HG03354 (cell line): Measurements from ENCODE around the gene ACTR3C.

Experiments
- ATAC-seq: cut with Tn5 transposase; IDR thresholded peaks from one replicate; pipeline ENCODE4 v1.9.1; 2021; ENCODE audit warnings: mild to moderate bottlenecking; ENCODE audit not compliant: unreplicated experiment, poor library complexity, severe bottlenecking

ACTR3C gene

GRCh38 chr7:150322833-150323681 lies at the start of gene ACTR3C, which contains the start of gene LRRC61:
ACTR3C (minus strand) TSS chr7:150323545; CDS start chr7:150295296, 28,249 bp downstream.
LRRC61 (plus strand) TSS chr7:150323355; CDS start chr7:150336862, 13,507 bp downstream.
- ATAC-seq, result peak; percentile 72

DNA sequence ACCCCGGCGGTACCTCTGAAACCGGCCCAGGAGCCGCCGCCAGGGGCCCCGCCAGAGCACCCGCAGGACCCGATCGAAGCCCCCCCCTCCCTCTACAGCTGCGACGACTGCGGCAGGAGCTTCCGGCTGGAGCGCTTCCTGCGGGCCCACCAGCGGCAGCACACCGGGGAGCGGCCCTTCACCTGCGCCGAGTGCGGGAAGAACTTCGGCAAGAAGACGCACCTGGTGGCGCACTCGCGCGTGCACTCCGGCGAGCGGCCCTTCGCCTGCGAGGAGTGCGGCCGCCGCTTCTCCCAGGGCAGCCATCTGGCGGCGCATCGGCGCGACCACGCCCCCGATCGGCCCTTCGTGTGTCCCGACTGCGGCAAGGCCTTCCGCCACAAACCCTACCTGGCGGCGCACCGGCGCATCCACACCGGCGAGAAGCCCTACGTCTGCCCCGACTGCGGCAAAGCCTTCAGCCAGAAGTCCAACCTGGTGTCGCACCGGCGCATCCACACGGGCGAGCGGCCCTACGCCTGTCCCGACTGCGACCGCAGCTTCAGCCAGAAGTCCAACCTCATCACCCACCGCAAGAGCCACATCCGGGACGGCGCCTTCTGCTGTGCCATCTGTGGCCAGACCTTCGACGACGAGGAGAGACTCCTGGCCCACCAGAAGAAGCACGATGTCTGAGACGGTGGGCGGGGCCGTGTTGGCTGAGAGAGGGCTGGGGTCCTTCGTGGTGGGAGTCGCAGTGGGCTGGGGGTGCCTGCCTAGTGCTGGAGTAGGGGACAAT lies 49.1 kb upstream of the ACTR3C start:
- no peak for ATAC-seq

GRCh38 chr7:150371996-150372270 lies 48.6 kb upstream of the ACTR3C start:
- no peak for ATAC-seq

- no peak for ATAC-seq
Observed at GRCh38 chr7:150371131-150371995, 48.0 kb upstream of the ACTR3C start.

- no peak for ATAC-seq
Observed at GRCh38 chr7:150370612-150371071, 47.3 kb upstream of the ACTR3C start.

DNA sequence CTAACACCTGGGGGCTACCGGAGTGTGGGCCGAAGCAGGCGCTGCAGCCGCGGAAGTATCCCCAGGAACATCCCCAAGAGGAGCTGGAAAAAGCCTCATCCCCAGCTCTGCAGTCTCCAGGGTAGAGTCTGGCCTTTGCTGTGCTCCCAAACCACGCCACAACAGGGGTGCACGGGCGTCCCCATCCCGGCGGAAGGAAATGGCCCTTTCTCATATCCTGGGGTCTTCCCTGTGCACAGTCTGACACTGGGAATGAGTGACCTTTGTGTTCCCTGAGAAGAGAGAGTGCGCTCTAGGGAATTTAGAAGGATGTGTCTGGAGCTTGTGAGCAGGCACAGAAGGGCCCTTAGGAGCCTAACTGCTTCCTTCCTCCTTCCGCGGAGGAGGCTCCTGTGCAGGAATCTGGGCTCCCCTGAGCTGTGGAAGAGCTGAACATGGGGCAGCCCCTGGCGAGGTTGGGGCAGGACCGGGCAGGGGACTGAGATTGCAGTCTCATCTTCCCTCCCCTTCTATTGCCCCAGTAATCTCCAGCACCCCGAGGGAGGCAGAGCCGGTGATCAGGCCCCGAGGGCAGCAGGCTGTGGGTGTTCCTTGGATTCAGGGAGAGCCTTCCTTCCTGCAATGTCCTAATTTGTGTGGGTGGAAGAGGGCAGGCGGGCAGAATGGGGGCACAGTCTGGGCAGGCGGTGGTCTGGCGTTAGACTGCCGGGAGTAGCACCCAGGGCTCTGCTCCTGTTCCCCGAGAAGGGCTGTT lies 46.6 kb upstream of the ACTR3C start:
- ATAC-seq, result no peak

GRCh38 chr7:150368884-150369747 lies 45.8 kb upstream of the ACTR3C start:
- peak; percentile 48 for ATAC-seq

DNA sequence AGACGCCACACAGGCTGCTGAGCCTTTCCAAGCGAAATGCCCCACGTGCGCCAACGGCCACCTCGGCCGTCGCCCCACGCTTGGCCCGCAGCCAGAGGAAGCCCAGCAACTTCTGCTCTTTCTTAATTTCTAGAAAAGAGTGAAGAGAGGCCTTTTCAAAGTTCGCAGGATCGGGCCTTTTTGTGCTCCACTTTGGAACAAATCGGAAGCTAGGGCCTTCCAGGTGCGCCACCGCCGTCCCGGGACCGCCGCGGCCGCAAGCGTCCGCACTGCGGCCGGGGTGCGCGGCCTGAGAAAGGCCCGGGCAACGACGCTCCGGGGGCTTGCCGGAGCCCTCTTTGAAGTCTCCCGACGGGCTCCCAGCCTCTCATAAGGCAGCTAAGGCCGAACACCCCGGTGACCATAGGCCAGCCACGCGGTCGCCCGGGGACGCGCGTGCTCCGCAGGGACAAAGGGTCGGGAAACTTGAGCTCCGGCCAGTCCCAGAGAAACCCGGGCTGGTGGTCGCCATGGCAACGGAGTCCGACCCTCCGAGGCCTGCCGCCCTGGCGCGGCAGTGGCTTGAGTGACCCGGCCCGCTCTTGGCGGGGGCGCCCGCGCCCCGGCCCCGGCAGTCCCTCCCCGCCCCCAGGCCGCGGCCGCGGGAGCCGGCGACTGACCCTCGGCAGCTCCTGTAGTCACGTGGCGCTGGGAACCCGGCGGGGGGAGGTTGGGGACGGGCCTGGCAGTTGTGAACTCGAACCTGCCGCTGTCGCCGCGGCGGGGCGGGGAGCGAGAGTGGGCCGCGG lies 44.9 kb upstream of the ACTR3C start, which contains the start of gene REPIN1:
TSS of gene REPIN1 (plus strand) at position 727 of the 788 bp plus-strand sequence. CDS start 890 bp downstream, outside the sequence.
- ATAC-seq, result peak; percentile 51

- ATAC-seq, result no peak
Observed at GRCh38 chr7:150367677-150368095, 44.3 kb upstream of the ACTR3C start.

DNA sequence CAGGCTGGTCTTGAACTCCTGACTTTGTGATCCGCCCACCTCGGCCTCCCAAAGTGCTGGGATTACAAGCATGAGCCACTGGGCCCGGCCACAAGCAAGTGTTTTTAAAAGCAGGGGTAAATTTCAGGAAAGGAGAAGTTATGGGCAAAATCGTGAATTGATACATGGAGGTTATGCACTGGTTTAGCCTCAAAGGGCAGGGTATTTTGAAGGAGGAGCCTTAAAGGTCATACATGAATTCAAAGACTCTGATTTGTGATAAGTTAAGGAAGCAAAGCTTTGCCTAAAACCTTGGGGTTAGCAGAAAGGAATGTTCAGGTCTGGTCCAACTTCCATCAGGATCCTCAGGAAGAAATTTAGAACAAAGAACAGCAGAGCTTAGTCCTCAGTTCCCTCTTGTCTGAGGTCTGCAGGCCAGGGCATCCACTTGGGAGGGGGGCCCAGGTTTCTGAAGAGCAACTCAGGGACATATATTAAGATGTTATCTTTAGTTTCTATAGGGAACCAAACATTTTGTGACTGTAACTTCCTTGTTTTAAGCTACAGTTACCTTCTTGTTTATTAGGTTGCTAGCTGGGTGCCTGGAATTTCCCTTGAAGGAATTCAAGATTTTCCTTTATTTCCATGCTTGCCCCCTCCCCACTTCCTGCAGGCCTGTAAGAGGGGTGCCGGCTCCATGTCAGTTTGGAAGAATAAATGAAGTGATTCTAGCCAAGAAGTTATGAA lies 42.5 kb upstream of the ACTR3C start:
- ATAC-seq, result no peak

DNA sequence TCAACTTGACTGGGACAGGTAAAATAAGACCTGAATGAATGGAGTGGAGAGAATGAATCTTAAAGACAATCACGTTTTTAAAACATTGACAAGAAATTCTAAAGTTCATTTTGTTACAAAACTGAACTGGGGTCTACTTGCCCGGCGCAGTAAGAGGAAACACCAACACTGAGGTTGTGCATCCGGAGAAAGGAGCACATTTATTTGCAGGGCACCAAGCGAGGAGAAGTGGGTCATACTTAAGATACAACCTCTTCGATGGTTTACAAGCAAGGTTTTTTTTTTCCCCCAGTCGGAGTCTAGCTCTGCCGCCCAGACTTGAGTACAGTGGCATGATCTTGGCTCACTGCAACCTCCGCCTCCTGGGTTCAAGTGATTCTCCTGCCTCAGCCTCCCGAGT lies 41.8 kb upstream of the ACTR3C start:
- no peak for ATAC-seq

DNA sequence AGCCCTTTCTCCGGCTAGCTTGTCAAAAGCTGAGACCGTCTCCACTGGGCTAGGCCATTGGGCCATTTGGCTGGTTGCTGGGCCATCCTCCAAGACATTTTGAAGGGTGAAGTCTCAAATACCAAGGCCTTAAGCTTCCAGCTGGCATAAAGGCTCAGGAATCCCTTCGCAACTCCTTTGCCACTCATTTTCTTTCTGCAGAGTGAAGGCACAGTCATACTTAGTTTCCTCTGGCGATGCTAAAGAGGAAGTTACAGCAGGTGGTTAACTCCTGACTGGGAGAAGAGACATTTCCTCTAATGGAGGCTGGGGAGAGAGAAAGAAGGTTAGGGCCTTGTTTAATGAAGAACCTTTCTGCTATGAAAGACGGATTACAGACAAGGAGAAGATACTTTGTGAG lies 40.5 kb upstream of the ACTR3C start:
- peak; percentile 25 for ATAC-seq

- no peak for ATAC-seq
Observed at GRCh38 chr7:150363370-150363769, 40.0 kb upstream of the ACTR3C start.

DNA sequence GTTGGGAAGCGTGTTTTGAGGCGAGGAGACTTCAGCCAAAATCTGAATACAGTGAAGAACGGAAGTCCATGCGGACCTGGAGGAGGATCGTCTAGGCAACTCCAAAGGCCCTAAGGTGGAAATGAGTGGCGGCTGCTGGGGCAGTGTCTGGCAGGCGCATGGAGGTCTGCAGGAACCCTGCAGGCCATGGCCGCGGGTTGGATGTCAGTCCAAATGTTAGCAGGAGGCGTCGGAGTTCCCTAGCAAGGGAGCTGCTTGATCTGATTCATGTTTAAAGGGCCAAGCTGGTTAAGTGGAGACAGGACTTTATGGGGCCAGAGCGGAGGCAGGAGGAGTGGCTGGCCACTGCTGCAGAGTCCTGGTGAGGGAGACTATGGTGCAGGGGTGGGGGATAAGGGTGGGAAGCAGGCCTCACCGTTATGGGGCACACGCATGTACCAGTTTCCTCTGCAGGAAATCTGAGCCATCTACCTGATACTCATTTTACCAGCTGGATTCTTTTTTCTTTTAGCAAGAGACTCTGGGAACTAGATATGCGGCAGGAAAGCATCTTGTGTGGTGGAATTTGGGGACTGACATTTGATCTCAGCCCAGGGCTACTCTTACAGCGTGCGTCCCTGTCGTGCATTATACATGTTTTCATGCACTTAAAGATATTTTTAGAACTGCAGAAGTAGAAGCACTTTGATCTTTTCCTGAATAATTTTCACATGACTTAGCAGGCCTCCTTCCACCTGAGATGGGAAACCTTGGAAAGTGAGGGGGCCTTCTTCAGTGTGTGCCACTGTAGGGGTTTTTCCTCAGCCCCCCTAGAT lies 38.7 kb upstream of the ACTR3C start:
- ATAC-seq, result no peak

- ATAC-seq, result no peak
Observed at GRCh38 chr7:150361402-150361801, 38.1 kb upstream of the ACTR3C start.
